ENCODE measurements around the gene SCGB1D1.

GRCh38 chr11:62148271-62148980, 41.6 kb upstream of the SCGB1D1 start:
- no peak for TF ChIP-seq CTCF (IDR thresholded peaks at IDR 0.05)
- no peak for TF ChIP-seq POLR2A (IDR thresholded peaks at IDR 0.05)
